Measurements from ENCODE around the gene RBM19. TPM values are rescaled to one million over a fixed set of nuclear protein-coding genes. Genes with fewer than 3 reads are reported as not detected.

Gene RBM19
- total RNA-seq, 1 experiment from 2014 or later = 29.2 TPM

GRCh38 chr12:113970211-113970610 is 4.1 kb upstream of the RBM19 start:
- H3K27me3 Mint-ChIP-seq (ENCODE audit: insufficient read depth, unreplicated experiment) = peaks cover 30% of the 10 kb centered on the region
- no peak overlapping the region for H3K27ac Mint-ChIP-seq (ENCODE audit: low read depth, unreplicated experiment)
- H3K36me3 Mint-ChIP-seq (ENCODE audit: insufficient read depth, unreplicated experiment) = no peaks in the 10 kb centered on the region
- intact Hi-C loops (cut with micrococcal nuclease) = no loop called here
- TF ChIP-seq, protein P1, sequence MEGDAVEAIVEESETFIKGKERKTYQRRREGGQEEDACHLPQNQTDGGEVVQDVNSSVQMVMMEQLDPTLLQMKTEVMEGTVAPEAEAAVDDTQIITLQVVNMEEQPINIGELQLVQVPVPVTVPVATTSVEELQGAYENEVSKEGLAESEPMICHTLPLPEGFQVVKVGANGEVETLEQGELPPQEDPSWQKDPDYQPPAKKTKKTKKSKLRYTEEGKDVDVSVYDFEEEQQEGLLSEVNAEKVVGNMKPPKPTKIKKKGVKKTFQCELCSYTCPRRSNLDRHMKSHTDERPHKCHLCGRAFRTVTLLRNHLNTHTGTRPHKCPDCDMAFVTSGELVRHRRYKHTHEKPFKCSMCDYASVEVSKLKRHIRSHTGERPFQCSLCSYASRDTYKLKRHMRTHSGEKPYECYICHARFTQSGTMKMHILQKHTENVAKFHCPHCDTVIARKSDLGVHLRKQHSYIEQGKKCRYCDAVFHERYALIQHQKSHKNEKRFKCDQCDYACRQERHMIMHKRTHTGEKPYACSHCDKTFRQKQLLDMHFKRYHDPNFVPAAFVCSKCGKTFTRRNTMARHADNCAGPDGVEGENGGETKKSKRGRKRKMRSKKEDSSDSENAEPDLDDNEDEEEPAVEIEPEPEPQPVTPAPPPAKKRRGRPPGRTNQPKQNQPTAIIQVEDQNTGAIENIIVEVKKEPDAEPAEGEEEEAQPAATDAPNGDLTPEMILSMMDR (IDR thresholded peaks at IDR 0.05; ENCODE audit: unreplicated experiment) = no peak
- CTCF ChIA-PET = interaction anchor here (3.0 kb wide), 1 partner anchor 10 kb away, joined by 13 read pairs; no protein-coding TSS in a partner anchor
- H3K9me3 Mint-ChIP-seq (ENCODE audit: unreplicated experiment) = no peaks in the 10 kb centered on the region
- DNase-seq (ENCODE audit: unreplicated experiment) = no peak
- peaks cover 8% of the 10 kb centered on the region for H3K4me1 Mint-ChIP-seq (ENCODE audit: insufficient read depth, unreplicated experiment)
- POLR2A ChIA-PET = no interaction called here
- no peak overlapping the region for H3K4me3 Mint-ChIP-seq (ENCODE audit: unreplicated experiment)
- no TSS peak for BruUV-seq (replicated peaks)

DNA sequence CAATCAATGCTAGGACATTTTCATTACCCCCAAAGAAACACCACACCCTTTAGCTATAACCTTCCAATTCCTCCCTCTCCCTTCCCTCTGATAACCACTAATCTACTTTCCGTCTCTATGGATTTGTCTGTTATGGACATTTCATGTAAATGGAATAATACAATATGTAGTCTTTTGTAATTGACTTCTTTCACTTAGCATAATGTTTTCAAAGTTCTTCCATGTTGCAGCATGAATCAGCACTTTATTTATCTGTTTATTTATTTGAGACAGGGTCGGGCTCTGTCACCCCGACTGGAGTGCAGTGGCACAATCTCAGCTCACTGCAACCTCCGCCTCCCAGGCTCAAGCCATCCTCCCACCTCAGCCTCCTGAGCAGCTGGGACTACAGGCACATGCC is 1.2 kb upstream of the RBM19 start:
- ChIA-PET POLR2A (interaction anchor here (1.0 kb wide), 1 partner anchor 201 kb away, joined by 3 read pairs; no protein-coding TSS in a partner anchor), CTCF (interaction anchor here (0.6 to 2.2 kb wide), 20 partner anchors 8 to 1951 kb away, joined by 3 to 26 read pairs (median 4); partner anchors contain the start of genes RPH3A and SDSL)
- H3K27ac Mint-ChIP-seq (ENCODE audit: low read depth, unreplicated experiment) = no peak overlapping the region
- peaks cover 11% of the 10 kb centered on the region for H3K36me3 Mint-ChIP-seq (ENCODE audit: insufficient read depth, unreplicated experiment)
- no peaks in the 10 kb centered on the region for H3K9me3 Mint-ChIP-seq (ENCODE audit: unreplicated experiment)
- BruUV-seq (replicated peaks) = no TSS peak
- H3K4me3 Mint-ChIP-seq (ENCODE audit: unreplicated experiment) = peak overlapping the region; percentile 98
- no peak for DNase-seq (ENCODE audit: unreplicated experiment)
- intact Hi-C loops (cut with micrococcal nuclease) = no loop called here
- TF ChIP-seq, protein P1 (IDR thresholded peaks at IDR 0.05; ENCODE audit: unreplicated experiment) = no peak
- H3K4me1 Mint-ChIP-seq (ENCODE audit: insufficient read depth, unreplicated experiment) = peaks cover 27% of the 10 kb centered on the region
- peaks cover 2% of the 10 kb centered on the region for H3K27me3 Mint-ChIP-seq (ENCODE audit: insufficient read depth, unreplicated experiment)

DNA sequence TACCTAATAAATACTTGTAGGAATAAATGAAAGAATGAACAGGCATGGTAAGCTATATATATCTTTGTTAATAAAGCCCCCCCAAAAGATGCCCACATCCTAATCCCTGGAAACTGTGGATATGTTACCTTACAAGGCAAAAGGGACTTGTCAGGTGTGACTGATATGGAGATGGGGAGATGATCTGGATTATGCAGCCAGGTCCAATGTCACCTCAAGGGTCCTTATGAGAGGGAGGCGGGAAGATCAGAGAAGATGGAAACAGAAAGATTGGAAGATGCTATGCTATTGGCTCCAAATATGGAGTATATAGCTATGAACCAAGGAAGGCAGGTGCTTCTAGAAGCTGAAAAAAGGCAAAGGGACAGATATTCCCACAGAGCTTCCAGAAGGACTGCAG is 3.4 kb downstream of the RBM19 start:
- H3K9me3 Mint-ChIP-seq (ENCODE audit: unreplicated experiment) = no peaks in the 10 kb centered on the region

DNA sequence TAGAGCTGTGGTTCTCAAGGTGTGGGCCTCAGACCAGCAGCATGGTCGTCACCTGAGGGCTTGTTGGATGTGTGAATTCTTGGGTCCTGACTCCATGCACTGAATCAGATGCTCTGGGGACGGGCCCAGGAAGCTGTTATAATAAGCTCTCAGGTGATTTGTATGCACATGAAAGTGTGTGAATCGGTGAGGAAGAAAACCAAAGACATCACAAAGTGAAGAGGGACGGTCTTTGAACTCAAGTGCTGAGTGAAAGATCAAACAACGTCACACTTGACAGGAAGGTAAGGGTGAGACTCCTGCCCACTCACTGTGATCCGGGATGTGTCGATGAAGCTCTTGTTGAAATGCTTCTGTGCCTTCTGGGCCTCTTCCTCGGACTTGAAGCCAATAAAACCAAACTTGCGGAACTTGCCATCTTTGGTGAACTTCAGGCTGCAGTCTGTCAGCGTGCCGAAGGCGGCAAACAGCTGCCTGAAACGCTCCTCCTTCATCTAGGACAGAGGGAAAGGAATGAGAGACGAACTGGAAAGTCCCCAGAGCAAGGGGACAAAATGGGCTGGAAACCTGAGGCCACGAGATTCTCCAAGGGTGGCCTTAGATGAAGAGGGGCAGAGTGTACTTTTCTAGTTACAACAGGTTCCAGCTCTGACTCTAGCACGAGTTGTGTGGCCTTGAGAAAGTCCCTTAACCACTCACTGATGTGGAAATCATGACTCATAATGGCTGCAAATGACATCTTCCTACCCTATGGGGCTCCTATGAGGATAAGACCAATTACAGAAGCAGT is 4.0 kb downstream of the RBM19 start:
- intact Hi-C loops (cut with micrococcal nuclease) = no loop called here
- DNase-seq (ENCODE audit: unreplicated experiment) = peak; percentile 36
- TF ChIP-seq, protein P1 (IDR thresholded peaks at IDR 0.05; ENCODE audit: unreplicated experiment) = no peak
- Mint-ChIP-seq H3K27ac (ENCODE audit: low read depth, unreplicated experiment) (no peak overlapping the region), H3K9me3 (ENCODE audit: unreplicated experiment) (no peaks in the 10 kb centered on the region), H3K4me3 (ENCODE audit: unreplicated experiment) (no peak overlapping the region), H3K36me3 (ENCODE audit: insufficient read depth, unreplicated experiment) (peaks cover 29% of the 10 kb centered on the region), H3K4me1 (ENCODE audit: insufficient read depth, unreplicated experiment) (peaks cover 27% of the 10 kb centered on the region), H3K27me3 (ENCODE audit: insufficient read depth, unreplicated experiment) (no peaks in the 10 kb centered on the region)
- ChIA-PET CTCF (no interaction called here), POLR2A (no interaction called here)
- BruUV-seq (replicated peaks) = no TSS peak

More for the DNA sequence above, 3.4 kb downstream of the RBM19 start:
- POLR2A ChIA-PET = no interaction called here
- TF ChIP-seq, protein P1 (IDR thresholded peaks at IDR 0.05; ENCODE audit: unreplicated experiment) = no peak
- no peak for DNase-seq (ENCODE audit: unreplicated experiment)
- H3K27me3 Mint-ChIP-seq (ENCODE audit: insufficient read depth, unreplicated experiment) = no peaks in the 10 kb centered on the region
- CTCF ChIA-PET = no interaction called here
- H3K4me3 Mint-ChIP-seq (ENCODE audit: unreplicated experiment) = no peak overlapping the region
- peaks cover 27% of the 10 kb centered on the region for H3K4me1 Mint-ChIP-seq (ENCODE audit: insufficient read depth, unreplicated experiment)
- H3K27ac Mint-ChIP-seq (ENCODE audit: low read depth, unreplicated experiment) = no peak overlapping the region
- peaks cover 23% of the 10 kb centered on the region for H3K36me3 Mint-ChIP-seq (ENCODE audit: insufficient read depth, unreplicated experiment)
- intact Hi-C loops (cut with micrococcal nuclease) = no loop called here
- BruUV-seq (replicated peaks) = no TSS peak
